Measurements from ENCODE around the gene RAD1.

Gene RAD1

GRCh38 chr5:34918025-34918424 lies 2.7 kb upstream of the RAD1 start:
- intact Hi-C loops (cut with DNase I), result no loop called here
- DNase-seq, result no peak

GRCh38 chr5:34916518-34916917 lies 1.2 kb upstream of the RAD1 start:
- no peak for DNase-seq
- intact Hi-C loops (cut with DNase I), result no loop called here

GRCh38 chr5:34915856-34916192 lies 520 bp upstream of the RAD1 start:
- intact Hi-C loops (cut with DNase I), result loop anchor here (1.0 kb wide), 1 partner anchor 13 kb away; the partner anchor contains the start of gene DNAJC21

GRCh38 chr5:34914671-34915138 lies 599 bp downstream of the RAD1 start:
- intact Hi-C loops (cut with DNase I), result loop anchor here (1.0 kb wide), 1 partner anchor 15 kb away; the partner anchor contains the start of gene DNAJC21
- DNase-seq, result peak in 4 of 10 donors; percentile 18 to 83 (median 22)

More at GRCh38 chr5:34915856-34916192, 520 bp upstream of the RAD1 start:
- no peak for DNase-seq

GRCh38 chr5:34913072-34913471 lies 2.2 kb downstream of the RAD1 start:
- DNase-seq, result no peak
- intact Hi-C loops (cut with DNase I), result no loop called here

- DNase-seq, result no peak
- intact Hi-C loops (cut with DNase I), result no loop called here
Measured at GRCh38 chr5:34905564-34905963, 9.7 kb downstream of the RAD1 start.

- no peak for DNase-seq
- intact Hi-C loops (cut with DNase I), result no loop called here
Measured at GRCh38 chr5:34903260-34903659, 12.0 kb downstream of the RAD1 start.

- no peak for DNase-seq
- intact Hi-C loops (cut with DNase I), result no loop called here
Measured at GRCh38 chr5:34900652-34901051, 14.7 kb downstream of the RAD1 start.

GRCh38 chr5:34899066-34899465 lies 16.2 kb downstream of the RAD1 start:
- DNase-seq, result no peak
- intact Hi-C loops (cut with DNase I), result loop anchor here (2.0 to 10.0 kb wide), 2 partner anchors 244 to 412 kb away; partner anchors contain the start of gene RAI14

GRCh38 chr5:34898258-34898895 lies 16.9 kb downstream of the RAD1 start:
- DNase-seq, result peak; percentile 42 to 95 (median 77)
- intact Hi-C loops (cut with DNase I), result loop anchor here (1.0 to 10.0 kb wide), 4 partner anchors 244 to 424 kb away; partner anchors contain the start of gene RAI14

GRCh38 chr5:34897646-34898045 lies 17.7 kb downstream of the RAD1 start:
- intact Hi-C loops (cut with DNase I), result loop anchor here (1.0 to 10.0 kb wide), 4 partner anchors 243 to 423 kb away; partner anchors contain the start of gene RAI14
- no peak for DNase-seq

- DNase-seq, result no peak
- intact Hi-C loops (cut with DNase I), result loop anchor here (10.0 kb wide), 1 partner anchor 241 kb away; the partner anchor contains the start of gene RAI14
Measured at GRCh38 chr5:34895641-34896419, 19.5 kb downstream of the RAD1 start.

- DNase-seq, result no peak
- intact Hi-C loops (cut with DNase I), result loop anchor here (10.0 kb wide), 1 partner anchor 240 kb away; the partner anchor contains the start of gene RAI14
Measured at GRCh38 chr5:34894716-34895115, 20.6 kb downstream of the RAD1 start.

GRCh38 chr5:34892414-34892813 lies 22.9 kb downstream of the RAD1 start:
- no peak for DNase-seq
- intact Hi-C loops (cut with DNase I), result loop anchor here (10.0 kb wide), 1 partner anchor 238 kb away; the partner anchor contains the start of gene RAI14

- intact Hi-C loops (cut with DNase I), result loop anchor here (10.0 kb wide), 1 partner anchor 237 kb away; the partner anchor contains the start of gene RAI14
- no peak for DNase-seq
Measured at GRCh38 chr5:34891981-34892380, 23.3 kb downstream of the RAD1 start.

GRCh38 chr5:34889394-34889793 lies 25.9 kb downstream of the RAD1 start:
- intact Hi-C loops (cut with DNase I), result no loop called here
- no peak for DNase-seq

- DNase-seq, result no peak
- intact Hi-C loops (cut with DNase I), result no loop called here
Measured at GRCh38 chr5:34886392-34887119, 28.7 kb downstream of the RAD1 start.

- intact Hi-C loops (cut with DNase I), result no loop called here
- DNase-seq, result no peak
Measured at GRCh38 chr5:34881246-34881645, 34.1 kb downstream of the RAD1 start.

- intact Hi-C loops (cut with DNase I), result no loop called here
- DNase-seq, result no peak
Measured at GRCh38 chr5:34876275-34876674, 39.0 kb downstream of the RAD1 start.

GRCh38 chr5:34870382-34870781 lies 44.9 kb downstream of the RAD1 start:
- intact Hi-C loops (cut with DNase I), result no loop called here
- no peak for DNase-seq

- no peak for DNase-seq
- intact Hi-C loops (cut with DNase I), result no loop called here
Measured at GRCh38 chr5:34869256-34869655, 46.0 kb downstream of the RAD1 start.
